Psoas muscle (tissue), 8 donors: Measurements from ENCODE around the gene TTC22. TPM values are rescaled to one million over a fixed set of nuclear protein-coding genes. Genes with fewer than 3 reads are reported as not detected.

Experiments
- ATAC-seq, 4 donors: fragments of 200-7000 bp; cut with Tn5 transposase; one replicate each; pipeline ENCODE4 v1.9.1; 2020; ENCODE audit warnings: moderate library complexity in 3 of 4, mild to moderate bottlenecking in 2 of 4
- DNase-seq, 2 donors: peaks; one replicate each; pipeline ENCODE4 v3.0.0-alpha.2; 2020
- H3K27ac ChIP-seq: fragments of 200-600 bp; one replicate; pipeline ENCODE4 v1.8.0; 2022
- H3K27me3 ChIP-seq, 3 donors: fragments of 200-600 bp in 1 of 3; one replicate each; pipeline versions ENCODE4 v1.6.1 to v1.8.0; 2013 to 2022; ENCODE audit warnings: low read length in 2 of 3, mild to moderate bottlenecking in 2 of 3, moderate library complexity in 1 of 3; ENCODE audit not compliant: insufficient read depth in 3 of 3
- H3K36me3 ChIP-seq, 2 donors: fragments of 200-600 bp in 1 of 2; one replicate each; pipeline versions ENCODE4 v1.6.1 to v1.8.0; 2013 to 2022; ENCODE audit warnings: low read depth in 1 of 2, mild to moderate bottlenecking in 1 of 2, moderate library complexity in 1 of 2; ENCODE audit not compliant: insufficient read depth in 1 of 2
- H3K4me1 ChIP-seq: fragments of 200-600 bp; one replicate; pipeline ENCODE4 v1.8.0; 2022
- H3K4me3 ChIP-seq: fragments of 200-600 bp; one replicate; pipeline ENCODE4 v1.8.0; 2022; ENCODE audit warnings: mild to moderate bottlenecking
- H3K9me3 ChIP-seq: fragments of 200-600 bp; one replicate; pipeline ENCODE4 v1.8.0; 2022
- CTCF ChIP-seq: fragments of 200-600 bp; IDR thresholded peaks from one replicate; pipeline ENCODE4 v1.8.0; 2022; ENCODE audit warnings: antibody characterized with exemption
- WGBS, 3 donors: extraction: QIAGEN DNeasy Blood & Tissue Kit; methylation state at CpG; one replicate each; pipeline versions ENCODE4 v1.1.6 to v1.1.7; 2013; 5-methylcytosine and 5-hydroxymethylcytosine counted together
- intact Hi-C, 2 donors: fragments of 100-400 bp; cut with DNase I; formaldehyde crosslinking; loops; one replicate each; pipeline versions ENCODE4 v1.11.0 to v1.14.2; 2022
- polyA plus RNA-seq, 3 donors: library from polyadenylated mRNA; stranded (reverse); fragments of 200-250 nt; gene quantifications; one replicate each; pipeline ENCODE4 v1.2.3, GENCODE V29; 2013
- total RNA-seq, 4 donors: library from RNA; stranded (reverse); fragmentation: NEBNext Ultra II Directional in 2 of 4; extraction: Animal tissue kit (Norgen Biotek cat#: 25700) in 2 of 4; gene quantifications; one replicate each; pipeline versions ENCODE4 v1.2.1 to v1.2.4, GENCODE V29; 2021 to 2023
- donor health status: healthy with polysubstance abuse.
- donor health status: DM: no; HTN: no; CAD: no; lungs with moderate emphysema.
- donor health status: Bipolar disorder and iron deficiency.
- donor health status: healthy.
- donor health status: DM: yes; HTN: yes; CAD: no.
- donor health status: DM: no; HTN: no; CAD: no.
- donor health status: DM: no; HTN: no; CAD: no.
- donor health status: DM: yes; HTN: yes; CAD: no.

TTC22 gene
- total and polyA plus RNA-seq, 7 donors = 0.03 to 0.13 (median 0.03) TPM; not detected in 2

- Histone ChIP-seq H3K9me3 (no peaks in the 10 kb centered on the region), H3K4me1 (peaks cover 11% of the 10 kb centered on the region), H3K27ac (no peak overlapping the region), H3K27me3 (no peaks in the 10 kb centered on the region), H3K4me3 (no peak overlapping the region), H3K36me3 (peaks cover 10 to 28% of the 10 kb centered on the region in 2 donors)
- TF ChIP-seq CTCF = no peak
- 89 to 93% (median 91%) methylated on average over 20 of the region's 20 CpGs for WGBS, 3 donors
- ATAC-seq (no peak), DNase-seq (no peak)
- intact Hi-C loops = no loop called here
Measured at GRCh38 chr1:54758678-54759348, 42.3 kb downstream of the TTC22 start.

- peaks cover 6% of the 10 kb centered on the region for H3K4me1 ChIP-seq
- intact Hi-C loops = no loop called here
- WGBS, 3 donors = 92 to 94% (median 92%) methylated on average over 9 of the region's 9 CpGs
- no peak overlapping the region for H3K27ac ChIP-seq
- no peak for ATAC-seq
- DNase-seq = no peak
- peaks cover 10 to 28% of the 10 kb centered on the region in 2 donors for H3K36me3 ChIP-seq
- no peaks in the 10 kb centered on the region for H3K9me3 ChIP-seq
- TF ChIP-seq CTCF = no peak
- H3K27me3 ChIP-seq = no peaks in the 10 kb centered on the region
- no peak overlapping the region for H3K4me3 ChIP-seq
Measured at GRCh38 chr1:54757833-54758232, 43.3 kb downstream of the TTC22 start.

- Histone ChIP-seq H3K4me3 (no peak overlapping the region), H3K9me3 (no peaks in the 10 kb centered on the region), H3K4me1 (peaks cover 6% of the 10 kb centered on the region), H3K27me3 (no peaks in the 10 kb centered on the region), H3K27ac (no peak overlapping the region), H3K36me3 (peaks cover 10 to 28% of the 10 kb centered on the region in 2 donors)
- no peak for TF ChIP-seq CTCF
- intact Hi-C loops = no loop called here
- no peak for DNase-seq
- 90 to 93% (median 90%) methylated on average over 21 to 25 of the region's 25 CpGs for WGBS, 3 donors
- no peak for ATAC-seq
Measured at GRCh38 chr1:54754486-54755285, 46.4 kb downstream of the TTC22 start.

- Histone ChIP-seq H3K4me1 (peaks cover 6% of the 10 kb centered on the region), H3K9me3 (no peaks in the 10 kb centered on the region), H3K36me3 (peaks cover 10 to 28% of the 10 kb centered on the region in 2 donors), H3K27me3 (no peaks in the 10 kb centered on the region), H3K27ac (no peak overlapping the region), H3K4me3 (no peak overlapping the region)
- ATAC-seq (no peak), DNase-seq (no peak)
- intact Hi-C loops = no loop called here
- 91 to 94% (median 93%) methylated on average over 22 of the region's 22 CpGs for WGBS, 3 donors
- TF ChIP-seq CTCF = no peak
Measured at GRCh38 chr1:54754045-54754444, 47.1 kb downstream of the TTC22 start.
